HCT116 (cell line): ENCODE results near the gene RHBDD1. TPM values are rescaled to one million over a fixed set of nuclear protein-coding genes. Genes with fewer than 3 reads are reported as not detected.
A peak's percentile ranks its signal among the peaks of the same experiment; 100 is the strongest.

Experiments used
- ATAC-seq: fragments of 200-7000 bp; cut with Tn5 transposase; 2 replicates; pipeline ENCODE4 v1.9.1; 2020; ENCODE audit warnings: mild to moderate bottlenecking, moderate library complexity
- BruUV-seq: library from RNA; stranded (reverse); fragments of 400-500 nt; replicated peaks from 2 replicates; lab custom pipeline; 2021; lab: Mats Ljungman, UMichigan
- CTCF ChIA-PET: fragments of 300-600 bp; sonication (Branson Sonifier 250); formaldehyde crosslinking; loops from one replicate; lab custom pipeline; 2021; ENCODE audit warnings: antibody characterized with exemption; lab: Charles Lee
- POLR2A ChIA-PET: fragments of 300-600, 350-600 bp; sonication (Branson Sonifier 250); formaldehyde crosslinking; loops from one replicate; lab custom pipeline; 2021; ENCODE audit warnings: antibody characterized with exemption; lab: Charles Lee
- RAD21 ChIA-PET, 2 experiments: fragments of 300-600 bp; sonication (Branson Sonifier 250); formaldehyde crosslinking; loops; one replicate each; lab custom pipeline; 2023; ENCODE audit warnings: low total read pairs in 2 of 2; ENCODE audit not compliant: uncharacterized antibody in 2 of 2, unreplicated experiment in 2 of 2, low non-redundant PET in 1 of 2; lab: Charles Lee
- DNase-seq: peaks from one replicate; pipeline ENCODE4 v3.0.0-alpha.2; 2010; ENCODE audit warnings: low read depth, low spot score
- H2AFZ ChIP-seq: fragments of 200-600 bp; shearing (Covaris generic), sonication (generic); 2 replicates; pipeline ENCODE4 v1.6.1; 2017; ENCODE audit warnings: low read depth, mixed run types, mixed read lengths, antibody characterized with exemption, low read length; ENCODE audit not compliant: poor library complexity, severe bottlenecking
- H3K27ac ChIP-seq: 2 replicates; pipeline ENCODE4 v1.5.1; 2012; ENCODE audit warnings: low read depth, low read length
- H3K27me3 ChIP-seq: fragments of 200-600 bp; sonication (generic); 2 replicates; pipeline ENCODE4 v1.6.1; 2016; ENCODE audit warnings: mixed run types, low read length, mixed read lengths; ENCODE audit not compliant: insufficient read depth
- H3K36me3 ChIP-seq, 2 experiments: fragments of 200-500 bp in 1 of 2; fragments of 200-600 bp in 1 of 2; sonication (Bioruptor generic) in 1 of 2; sonication (generic) in 1 of 2; 2 replicates each; pipeline versions ENCODE4 v1.5.1 to v1.6.1; 2014 to 2016; ENCODE audit warnings: low read length in 2 of 2, inconsistent platforms in 1 of 2, mixed read lengths in 1 of 2, mixed run types in 1 of 2; ENCODE audit not compliant: insufficient read depth in 2 of 2, control insufficient read depth in 1 of 2
- H3K4me1 ChIP-seq, 2 experiments: fragments of 200-600 bp in 1 of 2; sonication (generic) in 1 of 2; 2 replicates each; pipeline versions ENCODE4 v1.5.1 to v1.6.1; 2012 to 2017; ENCODE audit warnings: low read length in 2 of 2, inconsistent platforms in 1 of 2, mild to moderate bottlenecking in 1 of 2, mixed read lengths in 1 of 2, mixed run types in 1 of 2, moderate library complexity in 1 of 2; ENCODE audit not compliant: insufficient read depth in 2 of 2, control insufficient read depth in 1 of 2
- H3K4me2 ChIP-seq: fragments of 200-600 bp; sonication (generic); 2 replicates; pipeline ENCODE4 v1.6.1; 2017; ENCODE audit warnings: mixed run types, low read length, mixed read lengths
- H3K4me3 ChIP-seq, 2 experiments: fragments of 200-600 bp in 1 of 2; sonication (generic) in 1 of 2; replicated peaks in 1 of 2; 2 replicates each; pipeline ENCODE4 v1.5.1; 2011 to 2016; ENCODE audit warnings: low read length in 2 of 2, control low read depth in 1 of 2, low read depth in 1 of 2, mild to moderate bottlenecking in 1 of 2, mixed read lengths in 1 of 2, mixed run types in 1 of 2
- H3K79me2 ChIP-seq: fragments of 200-600 bp; sonication (generic); 2 replicates; pipeline ENCODE4 v1.6.1; 2017; ENCODE audit warnings: mild to moderate bottlenecking, mixed run types, low read length, moderate library complexity, mixed read lengths; ENCODE audit not compliant: insufficient read depth
- H3K9ac ChIP-seq: fragments of 200-600 bp; sonication (generic); 2 replicates; pipeline ENCODE4 v1.6.1; 2016; ENCODE audit warnings: low read length, mixed read lengths
- H3K9me2 ChIP-seq: fragments of 200-600 bp; sonication (generic), shearing (Covaris generic); 2 replicates; pipeline ENCODE4 v1.6.1; 2017; ENCODE audit warnings: mixed run types, mild to moderate bottlenecking, moderate library complexity; ENCODE audit not compliant: insufficient read depth
- H3K9me3 ChIP-seq, 2 experiments: fragments of 200-500 bp in 1 of 2; fragments of 200-600 bp in 1 of 2; sonication (Bioruptor generic) in 1 of 2; sonication (generic) in 1 of 2; 2 replicates each; pipeline ENCODE4 v1.6.1; 2014 to 2017; ENCODE audit warnings: low read length in 2 of 2, mixed read lengths in 2 of 2, inconsistent platforms in 1 of 2, low read depth in 1 of 2, mild to moderate bottlenecking in 1 of 2, mixed run types in 1 of 2, moderate library complexity in 1 of 2; ENCODE audit not compliant: control insufficient read depth in 1 of 2, insufficient read depth in 1 of 2
- H4K20me1 ChIP-seq: fragments of 200-600 bp; sonication (generic), shearing (Covaris generic); 2 replicates; pipeline ENCODE4 v1.6.1; 2017; ENCODE audit warnings: mixed run types, mild to moderate bottlenecking, moderate library complexity; ENCODE audit not compliant: insufficient read depth
- CBX3 ChIP-seq: IDR thresholded peaks from 2 replicates; pipeline ENCODE4 v1.6.1; 2012; ENCODE audit warnings: low read depth
- CEBPB ChIP-seq: IDR thresholded peaks from 2 replicates; pipeline ENCODE4 v1.6.1; 2012; ENCODE audit warnings: low read depth
- CTCF ChIP-seq, 3 experiments: fragments of 200-600 bp in 1 of 3; sonication (generic) in 1 of 3; IDR thresholded peaks in 2 of 3; conservative IDR thresholded peaks in 1 of 3; 2 replicates each; pipeline ENCODE4 v1.5.1; 2012 to 2017; ENCODE audit warnings: low read depth in 2 of 3, low read length in 2 of 3, antibody characterized with exemption in 1 of 3, borderline replicate concordance in 1 of 3, control low read depth in 1 of 3, mild to moderate bottlenecking in 1 of 3, mixed read lengths in 1 of 3, mixed run types in 1 of 3, moderate library complexity in 1 of 3; ENCODE audit not compliant: insufficient read depth in 1 of 3
- EGR1 ChIP-seq: IDR thresholded peaks from 2 replicates; pipeline ENCODE4 v1.6.1; 2012; ENCODE audit warnings: low read depth
- EZH2phosphoT487 ChIP-seq: fragments of 200-600 bp; IDR thresholded peaks from 2 replicates; pipeline ENCODE4 v1.6.1; 2018; ENCODE audit warnings: antibody characterized with exemption, borderline replicate concordance
- FOSL1 ChIP-seq: IDR thresholded peaks from 2 replicates; pipeline ENCODE4 v1.6.1; 2012; ENCODE audit warnings: low read depth
- MAX ChIP-seq: IDR thresholded peaks from 2 replicates; pipeline ENCODE4 v1.6.1; 2012
- POLR2A ChIP-seq: IDR thresholded peaks from 2 replicates; pipeline ENCODE4 v1.7.0; 2011; ENCODE audit warnings: borderline replicate concordance; ENCODE audit not compliant: insufficient read depth, insufficient read length; ENCODE audit errors: extremely low read depth
- REST ChIP-seq: IDR thresholded peaks from 2 replicates; pipeline ENCODE4 v1.6.1; 2012; ENCODE audit warnings: low read depth
- SIN3A ChIP-seq: IDR thresholded peaks from 2 replicates; pipeline ENCODE4 v1.6.1; 2012; ENCODE audit warnings: low read depth
- SP1 ChIP-seq: IDR thresholded peaks from 2 replicates; pipeline ENCODE4 v1.6.1; 2012; ENCODE audit warnings: low read depth
- SRF ChIP-seq: IDR thresholded peaks from 2 replicates; pipeline ENCODE4 v1.6.1; 2012; ENCODE audit warnings: low read depth
- TCF7L2 ChIP-seq: IDR thresholded peaks from 2 replicates; pipeline ENCODE4 v1.7.0; 2011; ENCODE audit warnings: borderline replicate concordance, inconsistent platforms; ENCODE audit not compliant: insufficient read depth, insufficient read length; ENCODE audit errors: extremely low read depth
- ZNF274 ChIP-seq: fragments of 200-500 bp; sonication (Bioruptor generic); IDR thresholded peaks from 2 replicates; pipeline ENCODE4 v1.6.1; 2014; ENCODE audit warnings: mild to moderate bottlenecking, low read depth, low read length, inconsistent platforms
- intact Hi-C: fragments of 100-400 bp; cut with micrococcal nuclease; formaldehyde crosslinking; loops from 2 replicates; pipeline ENCODE4 v1.10.0; 2022
- total RNA-seq: library from RNA; stranded (reverse); gene quantifications from one replicate; pipeline ENCODE4 v1.2.1, GENCODE V29; 2021; ENCODE audit not compliant: unreplicated experiment

Gene RHBDD1
- total RNA-seq, 1 experiment from 2014 or later = 73.8 TPM

GRCh38 chr2:226838722-226839121 is 2.9 kb downstream of the RHBDD1 start:
- Histone ChIP-seq H2AFZ (no peak overlapping the region), H3K4me1 (peaks cover 17 to 32% of the 10 kb centered on the region in 2 experiments; a peak in 3 of 4 replicates), H3K9me2 (no peaks in the 10 kb centered on the region), H3K4me2 (0 out of 2 replicates have a peak overlapping the region, but pooled peaks have one; percentile 17), H3K9me3 (peaks cover 0 to 3% of the 10 kb centered on the region in 2 experiments; a peak in 1 of 4 replicates), H3K79me2 (peaks cover 53% of the 10 kb centered on the region), H4K20me1 (no peaks in the 10 kb centered on the region)
- intact Hi-C loops = no loop called here
- ATAC-seq = no peak
- BruUV-seq = no TSS peak
- TF ChIP-seq EGR1 = no peak
- no peak for TF ChIP-seq SP1
- no peak for TF ChIP-seq SRF
- TF ChIP-seq CEBPB = no peak
- TF ChIP-seq EZH2phosphoT487 = no peak
- TF ChIP-seq MAX = no peak
- TF ChIP-seq FOSL1 = no peak
- no peak for TF ChIP-seq CBX3
- TF ChIP-seq SIN3A = no peak
- TF ChIP-seq REST = no peak
- no peak for TF ChIP-seq CTCF (IDR thresholded peaks at IDR 0.05 in 2 of 3, conservative IDR thresholded peaks at IDR 0.05 in 1 of 3; ENCODE audit: borderline replicate concordance in 1 of 3, insufficient read depth in 1 of 3, low read depth in 2 of 3, low read length in 2 of 3)
- TF ChIP-seq TCF7L2 = no peak
- TF ChIP-seq POLR2A = no peak
- no peak for TF ChIP-seq ZNF274
- TF ChIP-seq, all 23 proteins: peak for 0
- ChIA-PET CTCF (no interaction called here), POLR2A (no interaction called here), RAD21 (no interaction called here)
- H3K27ac ChIP-seq = no peak overlapping the region
- H3K9ac ChIP-seq = no peak overlapping the region
- DNase-seq = no peak
- H3K27me3 ChIP-seq = no peaks in the 10 kb centered on the region
- H3K4me3 ChIP-seq = no peak overlapping the region
- H3K36me3 ChIP-seq = peaks cover 0 to 6% of the 10 kb centered on the region in 2 experiments; a peak in 1 of 4 replicates
